PFSK-1 (cell line): ENCODE data around the gene ADCYAP1R1.

Source experiments
- FOXP2 ChIP-seq: optimal IDR thresholded peaks from 2 replicates; pipeline ENCODE3; 2011; ENCODE audit warnings: borderline replicate concordance, control low read depth, inconsistent platforms; ENCODE audit not compliant: insufficient read depth; ENCODE audit errors: extremely low read length, extremely low read depth
- POLR2AphosphoS5 ChIP-seq: IDR thresholded peaks from 2 replicates; pipeline ENCODE4 v1.6.1; 2012; ENCODE audit warnings: low read depth, mild to moderate bottlenecking, control low read depth, low read length, moderate library complexity
- REST ChIP-seq, 2 experiments: IDR thresholded peaks; 2 replicates each; pipeline versions ENCODE4 v1.6.1 to v1.8.0; 2011 to 2012; ENCODE audit warnings: low read depth in 2 of 2, low read length in 2 of 2, control low read depth in 1 of 2, inconsistent platforms in 1 of 2, mild to moderate bottlenecking in 1 of 2, moderate library complexity in 1 of 2; ENCODE audit not compliant: insufficient read depth in 1 of 2
- SIN3A ChIP-seq: IDR thresholded peaks from 2 replicates; pipeline ENCODE4 v1.6.1; 2012; ENCODE audit warnings: mild to moderate bottlenecking, low read length, moderate library complexity, borderline replicate concordance; ENCODE audit not compliant: insufficient read depth
- TAF1 ChIP-seq: IDR thresholded peaks from 2 replicates; pipeline ENCODE4 v1.6.1; 2012; ENCODE audit warnings: low read length, control low read depth, borderline replicate concordance; ENCODE audit not compliant: insufficient read depth

ADCYAP1R1 gene

GRCh38 chr7:31053986-31054385 is 1.9 kb downstream of the ADCYAP1R1 start:
- no peak for TF ChIP-seq FOXP2
- no peak for TF ChIP-seq SIN3A
- no peak for TF ChIP-seq POLR2AphosphoS5
- TF ChIP-seq TAF1: no peak
- TF ChIP-seq REST (IDR thresholded peaks at IDR 0.05; ENCODE audit: insufficient read depth in 1 of 2, low read depth in 2 of 2, low read length in 2 of 2): no peak

DNA sequence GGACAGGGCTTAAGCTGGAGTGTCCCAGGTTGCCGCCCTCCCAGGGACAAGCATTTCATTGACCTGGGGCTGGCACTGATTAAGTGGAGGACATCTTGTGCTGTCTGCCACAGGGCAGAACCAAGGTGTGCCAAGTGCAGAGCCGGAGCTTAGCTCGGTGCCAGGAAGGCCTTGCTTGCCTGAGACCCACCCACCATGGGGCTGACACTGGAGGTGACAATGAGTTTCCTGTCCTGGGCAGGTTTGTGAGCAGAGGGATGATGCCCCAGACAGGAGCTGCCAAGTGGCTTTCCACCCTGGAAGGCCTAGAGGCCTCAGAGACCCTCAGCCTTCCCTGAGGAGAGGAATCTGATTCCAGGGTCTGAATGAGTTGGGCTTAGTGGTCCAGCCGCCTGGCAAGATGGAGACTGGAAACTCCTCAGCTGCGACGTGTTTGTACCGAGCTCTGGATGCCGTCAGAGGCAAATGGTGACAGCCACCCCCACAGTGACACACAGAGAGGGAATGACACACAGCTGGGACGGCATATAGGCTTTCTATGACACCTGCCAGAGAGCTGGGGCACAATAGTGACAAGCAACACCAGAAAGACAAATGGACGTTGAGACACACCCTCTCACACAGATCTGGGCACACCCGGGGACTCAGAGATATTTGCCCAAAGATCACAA is 2.6 kb downstream of the ADCYAP1R1 start:
- no peak for TF ChIP-seq FOXP2
- TF ChIP-seq TAF1: no peak
- no peak for TF ChIP-seq POLR2AphosphoS5
- TF ChIP-seq SIN3A: no peak

GRCh38 chr7:31055471-31055870 is 3.4 kb downstream of the ADCYAP1R1 start:
- no peak for TF ChIP-seq FOXP2
- TF ChIP-seq TAF1: no peak
- TF ChIP-seq POLR2AphosphoS5: no peak
- no peak for TF ChIP-seq SIN3A
- TF ChIP-seq REST (IDR thresholded peaks at IDR 0.05; ENCODE audit: insufficient read depth in 1 of 2, low read depth in 2 of 2, low read length in 2 of 2): no peak

GRCh38 chr7:31056775-31057346 is 4.8 kb downstream of the ADCYAP1R1 start:
- TF ChIP-seq TAF1 (no peak), REST (IDR thresholded peaks at IDR 0.05; ENCODE audit: insufficient read depth in 1 of 2, low read depth in 2 of 2, low read length in 2 of 2) (no peak), SIN3A (no peak), FOXP2 (no peak), POLR2AphosphoS5 (no peak)

GRCh38 chr7:31058122-31058521 is 6.0 kb downstream of the ADCYAP1R1 start:
- TF ChIP-seq TAF1: no peak
- no peak for TF ChIP-seq FOXP2

DNA sequence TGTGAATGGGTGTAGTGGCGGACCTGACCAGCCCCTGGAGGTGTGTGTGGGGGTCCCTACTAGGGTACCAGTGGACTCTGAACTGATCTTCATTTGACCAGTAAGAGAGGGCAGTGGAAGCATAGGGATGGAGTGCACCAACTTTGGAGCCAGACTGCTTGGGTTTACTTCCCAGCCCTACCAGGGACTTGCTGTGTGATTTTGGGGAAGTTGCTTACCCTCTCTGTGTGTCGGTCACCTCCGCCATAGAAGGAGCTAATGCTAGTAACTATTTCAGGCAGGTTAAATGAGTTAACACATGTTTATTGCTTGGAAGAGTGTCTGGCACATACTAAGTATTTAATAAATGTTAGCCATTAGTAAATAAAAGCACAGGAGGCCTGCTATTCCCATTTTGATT is 6.6 kb downstream of the ADCYAP1R1 start:
- TF ChIP-seq POLR2AphosphoS5 (no peak), TAF1 (no peak), FOXP2 (no peak), REST (IDR thresholded peaks at IDR 0.05; ENCODE audit: insufficient read depth in 1 of 2, low read depth in 2 of 2, low read length in 2 of 2) (no peak), SIN3A (no peak)
